Heart right ventricle (tissue), 16 donors: ENCODE results near the gene KCNAB3. TPM values are rescaled to one million over a fixed set of nuclear protein-coding genes. Genes with fewer than 3 reads are reported as not detected.

ENCODE experiments used
- ATAC-seq, 8 donors: fragments of 200-7000 bp; cut with Tn5 transposase; one replicate each; pipeline ENCODE4 v1.9.1; 2020; ENCODE audit warnings: mild to moderate bottlenecking in 8 of 8, moderate library complexity in 8 of 8, moderate number of reproducible peaks in 1 of 8
- DNase-seq, 2 donors: peaks; one replicate each; pipeline ENCODE4 v3.0.0-alpha.2; 2020
- H3K27ac ChIP-seq, 10 donors: fragments of 200-600 bp; sonication (generic) in 2 of 10; one replicate each; pipeline versions ENCODE4 v1.5.0 to v1.8.0; 2020 to 2022; ENCODE audit warnings: mild to moderate bottlenecking in 3 of 10
- H3K27me3 ChIP-seq, 7 donors: fragments of 200-600 bp; one replicate each; pipeline ENCODE4 v1.8.0; 2021 to 2022; ENCODE audit warnings: mild to moderate bottlenecking in 2 of 7
- H3K36me3 ChIP-seq, 9 donors: fragments of 200-600 bp; sonication (generic) in 1 of 9; one replicate each; pipeline versions ENCODE4 v1.5.0 to v1.8.0; 2020 to 2022; ENCODE audit warnings: mild to moderate bottlenecking in 2 of 9
- H3K4me1 ChIP-seq, 9 donors: fragments of 200-600 bp; sonication (generic) in 1 of 9; one replicate each; pipeline versions ENCODE4 v1.5.0 to v1.8.0; 2020 to 2022; ENCODE audit warnings: mild to moderate bottlenecking in 4 of 9
- H3K4me3 ChIP-seq, 10 donors: fragments of 200-600 bp; sonication (generic) in 2 of 10; one replicate each; pipeline versions ENCODE4 v1.5.0 to v1.8.0; 2020 to 2022; ENCODE audit warnings: mild to moderate bottlenecking in 7 of 10, moderate library complexity in 2 of 10
- H3K9me3 ChIP-seq, 11 donors: fragments of 200-600 bp in 10 of 11; sonication (generic) in 2 of 11; one replicate each; pipeline versions ENCODE4 v1.5.0 to v1.8.0; 2013 to 2022; ENCODE audit warnings: mild to moderate bottlenecking in 2 of 11, control low read depth in 1 of 11, moderate library complexity in 1 of 11
- CTCF ChIP-seq, 9 donors: fragments of 200-600 bp; sonication (generic) in 2 of 9; IDR thresholded peaks; one replicate each; pipeline versions ENCODE4 v1.5.0 to v1.8.0; 2021 to 2022; ENCODE audit warnings: antibody characterized with exemption in 9 of 9, mild to moderate bottlenecking in 5 of 9, moderate library complexity in 1 of 9
- WGBS, 2 donors: extraction: QIAGEN DNeasy Blood & Tissue Kit; methylation state at CpG; one replicate each; pipeline ENCODE4 v1.1.7; 2013; ENCODE audit warnings: inconsistent platforms in 1 of 2; 5-methylcytosine and 5-hydroxymethylcytosine counted together
- intact Hi-C, 10 donors: fragments of 100-400 bp; cut with DNase I; formaldehyde crosslinking; loops; one replicate each; pipeline versions ENCODE4 v1.11.1 to v1.14.2; 2022
- polyA plus RNA-seq, 2 donors: library from polyadenylated mRNA; stranded (reverse); fragments of 200-250 nt; gene quantifications; one replicate each; pipeline ENCODE4 v1.2.3, GENCODE V29; 2013
- total RNA-seq, 10 donors: library from RNA; stranded (reverse); fragmentation: NEBNext Ultra II Directional in 3 of 10; extraction: Animal tissue kit (Norgen Biotek cat#: 25700) in 3 of 10; gene quantifications; one replicate each; pipeline versions ENCODE4 v1.2.1 to v1.2.4, GENCODE V29; 2021 to 2023
- donor health status: Arrhythmogenic right ventricular cardiomyopathy.
- donor health status: ischemic (EF 13 %, LVEDD 7.1; RV severe dilation, severe dysfunction).
- donor health status: healthy with polysubstance abuse.
- donor health status: DM: no; HTN: yes; CAD: no.
- donor health status: DM: no; HTN: no; CAD: no.
- donor health status: ischemic (EF 25% LVEDD 6.9; RV normal size, moderate dysfunction).
- donor health status: ischemic (EF 25% LVEDD 5.7; RV mildly dilated, moderate dysfunction).
- donor health status: healthy.
- donor health status: DM: yes; HTN: yes; CAD: no.
- donor health status: Ischemic cardiomyopathy.
- donor health status: ischemic (EF 35%, LVEDD 5.7; RV mildly dilated, moderate dysfunction).
- donor health status: nonischemic (EF 11% LVEDD 7.7; RV severe dilation, severe dysfunction).
- donor health status: DM: yes; HTN: yes; CAD: no.
- donor health status: PGD.
- donor health status: ischemic (EF 29% LVEDD 5.4; RV normal size, mild dysfunction).
- donor health status: nonischemic (EF 23%, LVEDD 6.1; RV moderate dilation, normal function).

KCNAB3 gene
- total and polyA plus RNA-seq, 12 donors, result 0.11 to 1.5 (median 0.39) TPM

- no peaks in the 10 kb centered on the region for H3K27me3 ChIP-seq
- no peaks in the 10 kb centered on the region for H3K4me1 ChIP-seq
- no peaks in the 10 kb centered on the region for H3K9me3 ChIP-seq
- H3K36me3 ChIP-seq, result peaks cover 0 to 99% (median 55%) of the 10 kb centered on the region in 9 donors
- H3K27ac ChIP-seq, result no peak overlapping the region
- WGBS, 2 donors, result 91 to 93% methylated on average over 7 of the region's 7 CpGs
- DNase-seq, result no peak
- intact Hi-C loops, result no loop called here
- no peak for ATAC-seq
- no peak for TF ChIP-seq CTCF (IDR thresholded peaks at IDR 0.05)
- H3K4me3 ChIP-seq, result no peak overlapping the region
Measured at GRCh38 chr17:7945651-7946050, 16.0 kb upstream of the KCNAB3 start.

- peaks cover 0 to 99% (median 54%) of the 10 kb centered on the region in 9 donors for H3K36me3 ChIP-seq
- DNase-seq, result no peak
- no peak overlapping the region for H3K27ac ChIP-seq
Measured at GRCh38 chr17:7944326-7944725, 14.7 kb upstream of the KCNAB3 start.

GRCh38 chr17:7943291-7943690 is 13.6 kb upstream of the KCNAB3 start:
- peaks cover 0 to 99% (median 50%) of the 10 kb centered on the region in 9 donors for H3K36me3 ChIP-seq
- H3K27ac ChIP-seq, result no peak overlapping the region
- H3K4me3 ChIP-seq, result no peak overlapping the region
- intact Hi-C loops, result no loop called here
- ATAC-seq, result no peak
- no peaks in the 10 kb centered on the region for H3K27me3 ChIP-seq
- 91 to 93% methylated on average over 13 of the region's 13 CpGs for WGBS, 2 donors
- H3K9me3 ChIP-seq, result no peaks in the 10 kb centered on the region
- DNase-seq, result no peak
- TF ChIP-seq CTCF (IDR thresholded peaks at IDR 0.05), result no peak
- H3K4me1 ChIP-seq, result no peaks in the 10 kb centered on the region

More at GRCh38 chr17:7944326-7944725, 14.7 kb upstream of the KCNAB3 start:
- Histone ChIP-seq H3K4me3 (no peak overlapping the region), H3K27me3 (no peaks in the 10 kb centered on the region), H3K4me1 (no peaks in the 10 kb centered on the region), H3K9me3 (no peaks in the 10 kb centered on the region)
- no peak for TF ChIP-seq CTCF (IDR thresholded peaks at IDR 0.05)
- WGBS, 2 donors, result 92 to 96% methylated on average over 9 of the region's 9 CpGs
- peak in 1 of 8 donors; percentile 16 for ATAC-seq
- intact Hi-C loops, result no loop called here

- Histone ChIP-seq H3K9me3 (no peaks in the 10 kb centered on the region), H3K27me3 (no peaks in the 10 kb centered on the region), H3K4me1 (no peaks in the 10 kb centered on the region), H3K36me3 (peaks cover 3 to 99% (median 31%) of the 10 kb centered on the region in 9 donors), H3K27ac (no peak overlapping the region), H3K4me3 (no peak overlapping the region)
- intact Hi-C loops, result no loop called here
- ATAC-seq, result no peak
- no peak for TF ChIP-seq CTCF (IDR thresholded peaks at IDR 0.05)
- WGBS, 2 donors, result 94 to 95% methylated on average over 6 of the region's 6 CpGs
- DNase-seq, result no peak
Measured at GRCh38 chr17:7940743-7941142, 11.1 kb upstream of the KCNAB3 start.
